ENCODE data around the gene NDUFAF5.
"Not testable (repeated sequence)": the region's sequence is repeated elsewhere in the genome, so short reads cannot be mapped to it uniquely, and the experiment has no call there.

The NDUFAF5 gene, protein sequence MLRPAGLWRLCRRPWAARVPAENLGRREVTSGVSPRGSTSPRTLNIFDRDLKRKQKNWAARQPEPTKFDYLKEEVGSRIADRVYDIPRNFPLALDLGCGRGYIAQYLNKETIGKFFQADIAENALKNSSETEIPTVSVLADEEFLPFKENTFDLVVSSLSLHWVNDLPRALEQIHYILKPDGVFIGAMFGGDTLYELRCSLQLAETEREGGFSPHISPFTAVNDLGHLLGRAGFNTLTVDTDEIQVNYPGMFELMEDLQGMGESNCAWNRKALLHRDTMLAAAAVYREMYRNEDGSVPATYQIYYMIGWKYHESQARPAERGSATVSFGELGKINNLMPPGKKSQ

DNA sequence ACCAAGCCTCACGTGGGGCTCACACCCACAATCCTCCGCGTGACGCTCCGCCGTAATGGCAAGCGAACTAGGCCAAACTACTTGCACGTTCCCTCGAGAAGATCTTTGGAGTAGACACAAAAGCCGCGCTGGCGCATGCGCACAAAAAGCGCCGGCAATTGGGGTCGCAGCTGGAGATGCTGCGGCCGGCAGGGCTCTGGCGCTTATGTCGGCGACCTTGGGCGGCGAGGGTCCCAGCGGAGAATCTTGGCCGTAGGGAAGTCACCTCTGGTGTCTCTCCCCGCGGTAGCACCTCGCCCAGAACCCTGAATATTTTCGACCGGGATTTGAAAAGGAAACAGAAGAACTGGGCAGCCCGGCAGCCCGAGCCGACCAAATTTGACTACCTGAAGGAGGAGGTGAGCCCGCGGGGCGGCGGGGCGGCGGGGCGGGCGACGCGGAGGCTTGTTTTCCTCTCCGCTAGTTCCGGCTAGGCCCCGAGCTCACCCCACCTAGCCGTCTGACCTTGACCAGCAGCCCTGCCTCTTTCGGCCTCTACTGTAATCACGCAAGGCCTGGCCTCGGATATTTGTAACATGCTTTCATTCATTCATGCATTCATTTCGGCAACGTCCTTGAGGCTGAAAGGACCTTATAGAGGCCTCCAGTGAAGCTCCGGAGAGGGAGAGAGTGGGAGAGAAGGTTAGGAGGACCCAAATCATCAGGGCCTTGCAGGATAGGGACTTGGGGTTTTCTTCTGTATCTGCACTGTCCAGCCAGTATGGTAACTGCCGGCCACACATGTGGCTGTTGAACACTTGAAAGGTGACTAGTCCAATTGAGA, at the start of gene NDUFAF5, which contains the start of gene ESF1:
Gene NDUFAF5 (plus strand): TSS at position 136 of the 823 bp plus-strand sequence. CDS start 41 bp downstream, at position 177.
Gene ESF1 (minus strand): TSS at position 27 of the 823 bp plus-strand sequence. CDS start 1,779 bp downstream, outside the sequence.
- DNase-seq = peak; percentile 88

- no peak for DNase-seq
Observed at GRCh38 chr20:13735826-13736225, 49.0 kb upstream of the NDUFAF5 start.

GRCh38 chr20:13736436-13737191, 48.2 kb upstream of the NDUFAF5 start:
- no peak for DNase-seq

DNA sequence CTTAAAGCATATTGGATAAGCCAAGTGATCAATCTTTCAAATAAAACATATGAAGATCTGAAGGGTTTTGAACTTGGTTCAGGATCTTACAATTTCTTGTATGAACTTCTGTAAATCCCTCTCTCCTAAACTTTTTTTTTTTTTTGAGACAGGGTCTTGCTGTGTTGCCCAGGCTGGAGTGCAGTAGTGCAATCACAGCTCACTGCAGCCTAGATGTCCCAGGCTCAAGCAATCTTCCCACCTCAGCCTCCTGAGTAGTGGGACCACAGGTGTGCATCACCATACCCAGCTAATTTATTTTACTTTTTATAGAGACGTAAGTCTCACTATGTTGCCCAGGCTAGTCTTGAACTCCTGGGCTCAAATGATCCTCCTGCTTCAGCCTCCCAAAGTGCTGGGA, 46.6 kb upstream of the NDUFAF5 start:
- not testable (repeated sequence) for DNase-seq

DNA sequence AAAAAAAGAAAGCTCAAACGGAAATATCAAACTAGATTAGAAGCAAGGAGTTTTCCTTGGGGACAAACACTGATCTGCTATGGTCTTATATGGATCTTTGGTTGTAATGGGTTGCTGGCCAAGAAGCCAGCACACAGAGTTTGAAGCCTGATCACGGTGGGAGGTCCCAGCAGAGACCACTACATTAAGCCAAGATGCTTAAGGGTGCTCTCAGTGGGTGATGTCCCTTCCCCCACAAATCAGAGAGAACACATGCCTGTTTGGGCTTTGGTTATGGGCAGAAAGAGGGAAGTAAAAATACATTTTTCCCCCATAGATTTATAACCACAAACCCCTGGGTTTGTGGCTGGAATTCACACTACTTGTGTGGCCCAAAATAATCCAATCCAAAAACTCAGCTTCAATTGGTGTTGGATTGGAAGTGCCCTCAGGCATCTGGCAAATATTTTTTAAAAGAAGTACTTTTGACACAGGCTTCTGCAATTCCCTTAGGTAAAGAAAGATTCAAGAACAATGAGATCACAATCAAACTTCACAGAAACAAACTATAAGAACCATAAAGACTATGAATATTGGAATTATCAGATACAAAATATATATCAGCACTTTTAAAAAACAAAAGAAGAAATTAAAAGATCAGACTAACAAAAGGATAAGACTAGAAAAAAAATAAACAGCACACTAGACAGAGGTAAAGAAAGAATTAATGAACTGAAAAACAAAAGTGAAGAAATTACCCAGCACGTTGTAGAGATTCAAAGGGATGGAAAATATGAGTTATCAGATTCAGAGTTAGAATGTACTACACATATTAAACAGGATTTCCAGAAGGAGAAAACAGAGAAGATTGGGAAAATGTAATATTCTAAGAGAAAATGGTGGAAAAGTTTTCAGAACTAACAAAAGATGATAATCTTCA, 44.8 kb upstream of the NDUFAF5 start:
- DNase-seq = no peak

GRCh38 chr20:13741879-13742278, 42.9 kb upstream of the NDUFAF5 start:
- DNase-seq = no peak

DNA sequence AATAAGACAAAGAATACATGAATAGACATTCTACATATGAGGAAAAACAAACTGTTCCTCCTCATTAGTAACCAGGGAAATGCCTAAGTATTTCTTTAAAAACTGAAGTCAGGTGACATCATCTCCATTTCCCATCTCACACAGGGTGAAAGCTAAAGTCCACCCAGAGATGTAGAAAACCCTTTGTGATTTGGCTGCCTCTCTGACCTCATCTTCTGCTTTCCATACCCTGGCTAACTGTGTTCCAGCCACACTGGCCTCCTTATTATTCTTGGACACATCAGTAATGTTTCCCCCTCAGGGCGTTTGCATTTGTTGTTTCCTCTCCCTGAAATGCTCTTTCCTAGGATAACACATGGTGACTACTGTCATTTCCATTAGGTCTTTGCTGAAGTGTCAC, 40.5 kb upstream of the NDUFAF5 start:
- DNase-seq = no peak

DNA sequence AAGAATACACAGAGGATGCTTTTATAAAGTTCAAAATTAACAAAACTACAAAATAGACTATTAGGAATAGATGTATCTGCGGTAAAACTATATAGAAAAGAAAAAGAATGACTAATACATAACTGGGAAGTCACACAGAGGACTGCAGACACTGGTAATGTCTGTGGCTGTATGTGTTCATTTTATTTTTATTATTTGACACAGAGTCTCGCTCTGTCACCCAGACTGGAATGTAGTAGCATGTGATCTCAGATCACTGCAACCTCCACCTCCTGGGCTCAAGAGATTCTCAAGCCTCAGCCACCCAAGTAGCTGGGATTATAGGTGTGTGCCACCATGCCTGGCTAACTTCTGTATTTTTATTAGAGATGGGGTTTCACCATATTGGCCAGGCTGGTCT, 39.0 kb upstream of the NDUFAF5 start:
- no peak for DNase-seq

- no peak for DNase-seq
Observed at GRCh38 chr20:13749811-13750210, 35.0 kb upstream of the NDUFAF5 start.

DNA sequence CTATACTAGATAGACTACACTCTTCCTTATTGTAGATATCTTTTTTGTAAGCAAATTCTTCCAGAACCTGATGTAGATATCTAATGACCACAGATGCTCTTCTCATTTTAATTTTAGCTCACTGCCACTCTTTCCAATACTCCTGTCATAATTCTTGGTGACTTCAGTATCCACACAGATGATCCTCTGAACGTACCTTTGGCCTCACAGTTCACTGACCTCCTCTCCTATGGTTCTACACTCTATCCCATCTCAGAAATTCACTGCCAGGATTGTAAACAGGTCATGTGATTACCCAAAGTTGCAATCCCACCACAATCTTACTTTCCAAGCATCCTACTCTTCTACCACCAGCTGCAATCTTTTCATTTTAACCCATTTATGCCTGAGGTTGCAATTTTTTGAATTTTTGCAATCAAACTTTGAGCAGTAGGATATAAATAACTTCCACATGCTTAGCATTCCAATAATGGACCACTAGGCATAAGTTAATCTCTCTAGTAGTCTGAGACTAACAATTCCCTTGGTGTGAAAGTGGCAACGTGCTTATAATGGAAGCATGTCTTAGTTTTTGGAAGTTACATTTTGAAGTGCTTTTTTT, 31.3 kb upstream of the NDUFAF5 start:
- DNase-seq = no peak

DNA sequence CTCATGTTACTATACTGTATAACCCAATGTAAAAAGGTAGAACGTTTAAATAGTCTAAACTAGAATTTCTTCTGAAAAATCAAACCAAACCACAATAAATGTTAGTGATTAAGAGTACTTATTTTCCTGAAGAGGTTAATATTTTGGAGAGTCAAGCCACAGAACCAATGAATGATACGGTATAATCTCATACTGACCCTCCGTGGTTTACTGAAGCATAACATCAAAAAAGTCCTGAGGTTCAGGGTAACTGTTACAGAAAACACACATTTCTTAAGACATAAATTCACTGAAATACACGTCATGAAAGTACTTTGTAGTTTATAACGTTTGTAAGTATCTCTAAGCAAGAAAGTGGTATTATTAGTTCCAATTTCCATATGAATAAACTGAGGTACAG, 29.0 kb upstream of the NDUFAF5 start:
- no peak for DNase-seq

- DNase-seq = no peak
Observed at GRCh38 chr20:13756551-13756950, 28.3 kb upstream of the NDUFAF5 start.

GRCh38 chr20:13758884-13759283, 25.9 kb upstream of the NDUFAF5 start:
- DNase-seq = no peak

DNA sequence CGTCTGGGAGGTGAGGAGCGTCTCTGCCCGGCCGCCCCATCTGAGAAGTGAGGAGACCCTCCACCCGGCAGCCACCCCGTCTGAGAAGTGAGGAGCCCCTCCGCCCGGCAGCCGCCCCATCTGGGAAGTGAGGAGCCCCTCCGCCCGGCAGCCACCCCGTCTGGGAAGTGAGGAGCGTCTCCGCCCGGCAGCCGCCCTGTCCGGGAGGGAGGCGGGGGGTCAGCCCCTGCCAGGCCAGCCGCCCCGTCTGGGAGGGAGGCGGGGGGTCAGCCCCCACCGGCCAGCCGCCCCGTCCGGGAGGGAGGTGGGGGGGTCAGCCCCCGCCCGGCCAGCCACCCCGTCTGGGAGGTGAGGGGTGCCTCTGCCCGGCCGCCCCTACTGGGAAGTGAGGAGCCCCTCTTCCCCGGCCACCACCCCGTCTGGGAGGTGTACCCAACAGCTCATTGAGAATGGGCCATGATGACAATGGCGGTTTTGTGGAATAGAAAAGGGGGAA, 24.3 kb upstream of the NDUFAF5 start:
- not testable (repeated sequence) for DNase-seq

DNA sequence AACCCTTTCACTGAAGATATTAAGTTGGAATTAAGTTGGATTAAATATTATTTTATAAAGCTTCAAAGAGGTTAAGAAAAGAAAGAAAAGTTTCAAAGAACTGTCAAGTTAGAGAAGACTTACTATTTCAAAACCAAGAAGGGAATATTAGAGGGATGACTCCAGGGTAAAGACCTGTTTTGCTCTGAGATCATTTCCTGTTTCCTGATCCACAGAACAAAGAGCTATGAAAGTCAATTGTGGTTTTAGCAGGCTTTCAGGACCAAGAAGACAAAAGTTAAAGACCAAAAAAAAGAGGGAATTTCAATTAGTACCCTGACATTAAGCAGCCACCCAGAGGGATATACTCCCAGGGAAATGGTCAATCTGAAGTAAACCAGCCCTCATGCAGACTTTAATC, 19.5 kb upstream of the NDUFAF5 start:
- no peak for DNase-seq

- DNase-seq = no peak
Observed at GRCh38 chr20:13765868-13766416, 18.9 kb upstream of the NDUFAF5 start.

- DNase-seq = no peak
Observed at GRCh38 chr20:13770141-13770540, 14.7 kb upstream of the NDUFAF5 start.

DNA sequence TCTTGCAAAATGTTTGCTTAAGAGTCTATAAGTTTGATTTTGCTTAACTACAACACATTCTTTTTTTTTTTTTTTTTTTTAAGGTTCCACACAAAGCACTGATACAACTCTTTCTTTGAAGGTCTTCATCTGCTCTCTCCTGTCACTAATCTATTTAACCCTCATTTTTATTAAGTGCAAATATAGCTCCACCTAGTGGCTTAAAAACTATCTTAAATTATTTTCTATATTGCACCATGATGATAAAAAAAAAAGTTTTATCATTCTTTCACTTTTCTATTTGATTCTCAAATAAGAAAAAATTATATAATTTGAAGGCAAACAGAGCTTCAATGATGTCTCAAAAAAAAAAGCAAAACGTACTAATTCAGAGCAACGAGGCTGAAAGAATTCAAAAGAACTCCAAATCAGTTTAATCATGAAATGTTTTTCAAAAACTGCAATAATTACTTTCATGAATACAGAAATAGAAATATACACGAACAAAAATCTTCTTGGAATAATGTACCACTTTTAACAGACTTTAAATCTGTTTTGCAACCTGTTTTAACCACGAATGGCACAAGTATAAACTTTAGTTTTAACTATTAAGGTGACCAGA, 12.9 kb upstream of the NDUFAF5 start:
- DNase-seq = peak; percentile 67

DNA sequence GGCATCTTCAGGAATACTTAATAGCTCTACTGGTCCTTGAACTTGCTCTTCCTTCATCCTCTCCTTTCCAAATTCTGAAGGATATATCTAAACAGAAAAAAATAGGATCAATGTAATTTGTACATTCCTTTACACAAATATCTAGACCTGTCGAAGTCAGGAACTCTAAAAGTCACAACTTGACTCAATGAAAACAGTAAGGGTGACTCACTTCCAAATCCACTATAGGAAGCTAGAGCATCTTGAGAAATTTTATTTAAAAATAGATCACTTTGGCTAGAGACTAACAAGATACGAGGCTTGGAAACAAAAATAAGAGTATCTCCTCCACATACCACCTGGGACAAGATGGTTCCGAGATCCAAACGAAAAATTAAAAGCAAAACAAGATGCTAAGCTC, 12.3 kb upstream of the NDUFAF5 start:
- DNase-seq = no peak

DNA sequence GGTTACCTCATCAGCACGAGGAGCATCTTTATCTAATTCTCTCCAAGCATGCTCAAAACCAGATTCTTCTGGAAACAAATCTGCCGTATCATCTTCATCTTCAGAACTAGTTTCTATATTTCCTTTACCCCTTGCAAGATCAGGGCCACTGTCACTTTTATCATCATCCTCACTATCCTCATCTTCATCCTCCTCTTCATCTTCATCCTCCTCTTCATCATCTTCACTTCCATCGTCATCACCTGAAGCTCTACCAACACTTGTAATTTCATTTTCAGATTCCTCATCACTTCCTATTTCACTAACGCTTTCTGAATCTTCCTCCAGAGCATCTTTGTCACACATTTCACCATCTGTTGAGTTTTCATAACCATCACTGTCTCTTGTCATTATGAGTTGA, 9.0 kb upstream of the NDUFAF5 start:
- no peak for DNase-seq

- no peak for DNase-seq
Observed at GRCh38 chr20:13777171-13777601, 7.6 kb upstream of the NDUFAF5 start.

All from NCI-H2029 treated with DMSO at 0.1 percent for 48 hours (cell line).